Natural killer cell (primary cell): Measurements from ENCODE around the gene MAPRE2. TPM values are rescaled to one million over a fixed set of nuclear protein-coding genes. Genes with fewer than 3 reads are reported as not detected.

Experiments used
- ATAC-seq, 3 donors: fragments of 150-1000 bp in 2 of 3; fragments of 200-7000 bp in 1 of 3; cut with Tn5 transposase; 1 replicate in 1 of 3; 2 replicates in 2 of 3; pipeline ENCODE4 v1.10.0; 2021; ENCODE audit warnings: mild to moderate bottlenecking in 2 of 3, moderate library complexity in 2 of 3
- DNase-seq, 2 donors: peaks; one replicate each; pipeline versions ENCODE4 v3.0.0 to v3.0.0-alpha.2; 2013 to 2021; ENCODE audit warnings: mixed read lengths in 1 of 2
- H3K27ac ChIP-seq: one replicate; pipeline ENCODE4 v1.5.1; 2013; ENCODE audit warnings: mild to moderate bottlenecking, low read length
- H3K27me3 ChIP-seq: one replicate; pipeline ENCODE4 v1.6.1; 2013; ENCODE audit warnings: low read length; ENCODE audit not compliant: control insufficient read depth, insufficient read depth
- H3K36me3 ChIP-seq: one replicate; pipeline ENCODE4 v1.6.1; 2013; ENCODE audit warnings: low read length; ENCODE audit not compliant: control insufficient read depth, insufficient read depth
- H3K4me1 ChIP-seq: one replicate; pipeline ENCODE4 v1.6.1; 2013; ENCODE audit warnings: low read length; ENCODE audit not compliant: control insufficient read depth, insufficient read depth
- H3K4me3 ChIP-seq: one replicate; pipeline ENCODE4 v1.5.1; 2013; ENCODE audit warnings: low read length
- H3K9me3 ChIP-seq: one replicate; pipeline ENCODE4 v1.6.1; 2013; ENCODE audit warnings: low read length; ENCODE audit not compliant: control insufficient read depth, insufficient read depth
- H3K27ac Mint-ChIP-seq, 2 donors: one replicate each; pipeline ENCODE4 v1.8.0; 2022; ENCODE audit warnings: mild to moderate bottlenecking in 2 of 2, mixed read lengths in 2 of 2, moderate library complexity in 1 of 2
- H3K27me3 Mint-ChIP-seq, 2 donors: one replicate each; pipeline ENCODE4 v1.8.0; 2022; ENCODE audit warnings: low read depth in 2 of 2, mixed read lengths in 2 of 2
- H3K36me3 Mint-ChIP-seq: one replicate; pipeline ENCODE4 v1.8.0; 2022; ENCODE audit warnings: mixed read lengths
- H3K4me1 Mint-ChIP-seq, 2 donors: one replicate each; pipeline ENCODE4 v1.8.0; 2022; ENCODE audit warnings: mixed read lengths in 2 of 2
- H3K4me3 Mint-ChIP-seq: one replicate; pipeline ENCODE4 v1.8.0; 2022; ENCODE audit warnings: mild to moderate bottlenecking, moderate library complexity, mixed read lengths
- H3K9me3 Mint-ChIP-seq, 2 donors: one replicate each; pipeline ENCODE4 v1.8.0; 2022; ENCODE audit warnings: mixed read lengths in 2 of 2
- CTCF ChIP-seq: fragments of 200-600 bp; IDR thresholded peaks from one replicate; pipeline ENCODE4 v1.8.0; 2022; ENCODE audit warnings: antibody characterized with exemption
- WGBS: methylation state at CpG from one replicate; pipeline ENCODE4 v1.1.7; 2013; ENCODE audit warnings: missing lambda C conversion rate; ENCODE audit not compliant: insufficient coverage; 5-methylcytosine and 5-hydroxymethylcytosine counted together
- intact Hi-C: fragments of 100-400 bp; cut with micrococcal nuclease; formaldehyde crosslinking; loops from one replicate; pipeline ENCODE4 v1.14.2; 2022
- total RNA-seq, 4 donors: library from RNA; stranded (reverse); fragments of 120-200 nt in 1 of 4; gene quantifications; one replicate each; pipeline versions ENCODE4 v1.2.3 to v1.2.4, GENCODE V29; 2013 to 2022

Gene MAPRE2
- total RNA-seq, 3 donors from 2014 or later (not counting 1 experiment from before 2014, with no cell fraction given) = 159 to 283 (median 207) TPM

GRCh38 chr18:35171315-35171987 is 130.2 kb downstream of the MAPRE2 start:
- Mint-ChIP-seq H3K27me3 (no peaks in the 10 kb centered on the region), H3K36me3 (no peaks in the 10 kb centered on the region)
- TF ChIP-seq CTCF = no peak

GRCh38 chr18:35172009-35172408 is 130.8 kb downstream of the MAPRE2 start:
- no peaks in the 10 kb centered on the region for H3K36me3 ChIP-seq
- Mint-ChIP-seq H3K4me3 (no peak overlapping the region), H3K36me3 (peaks cover 5% of the 10 kb centered on the region), H3K4me1 (peaks cover 0 to 6% of the 10 kb centered on the region in 2 donors), H3K27ac (no peak overlapping the region), H3K9me3 (no peaks in the 10 kb centered on the region), H3K27me3 (no peaks in the 10 kb centered on the region)
- 95% methylated on average over 3 of the region's 3 CpGs for WGBS
- no peak overlapping the region for H3K4me3 ChIP-seq
- H3K27me3 ChIP-seq = no peaks in the 10 kb centered on the region
- DNase-seq (no peak), ATAC-seq (no peak)
- H3K9me3 ChIP-seq = no peaks in the 10 kb centered on the region
- no peak for TF ChIP-seq CTCF
- no peaks in the 10 kb centered on the region for H3K4me1 ChIP-seq
- H3K27ac ChIP-seq = no peak overlapping the region
- intact Hi-C loops = no loop called here

More at GRCh38 chr18:35171315-35171987, 130.2 kb downstream of the MAPRE2 start:
- H3K27me3 ChIP-seq = no peaks in the 10 kb centered on the region
- Mint-ChIP-seq H3K4me1 (peaks cover 0 to 6% of the 10 kb centered on the region in 2 donors), H3K27ac (no peak overlapping the region), H3K4me3 (no peak overlapping the region), H3K9me3 (no peaks in the 10 kb centered on the region)
- WGBS = 84% methylated on average over 5 of the region's 5 CpGs
- no peaks in the 10 kb centered on the region for H3K9me3 ChIP-seq
- no peaks in the 10 kb centered on the region for H3K36me3 ChIP-seq
- no peak overlapping the region for H3K27ac ChIP-seq
- intact Hi-C loops = no loop called here
- ATAC-seq (no peak), DNase-seq (no peak)
- H3K4me1 ChIP-seq = no peaks in the 10 kb centered on the region
- H3K4me3 ChIP-seq = no peak overlapping the region

GRCh38 chr18:35172451-35173035 is 131.3 kb downstream of the MAPRE2 start:
- H3K27ac ChIP-seq = no peak overlapping the region
- peaks cover 0 to 6% of the 10 kb centered on the region in 2 donors for H3K4me1 Mint-ChIP-seq
- ATAC-seq (no peak), DNase-seq (no peak)
- H3K27me3 ChIP-seq = no peaks in the 10 kb centered on the region
- no peaks in the 10 kb centered on the region for H3K36me3 ChIP-seq
- no peak overlapping the region for H3K27ac Mint-ChIP-seq
- no peak overlapping the region for H3K4me3 Mint-ChIP-seq
- H3K9me3 ChIP-seq = no peaks in the 10 kb centered on the region
- H3K4me1 ChIP-seq = no peaks in the 10 kb centered on the region
- WGBS = 100% methylated on average over 1 of the region's 2 CpGs
- H3K36me3 Mint-ChIP-seq = peaks cover 6% of the 10 kb centered on the region
- H3K9me3 Mint-ChIP-seq = no peaks in the 10 kb centered on the region
- no peak for TF ChIP-seq CTCF
- intact Hi-C loops = no loop called here
- H3K27me3 Mint-ChIP-seq = no peaks in the 10 kb centered on the region
- H3K4me3 ChIP-seq = no peak overlapping the region
